ENCODE measurements around the gene WWOX.

Gene WWOX

DNA sequence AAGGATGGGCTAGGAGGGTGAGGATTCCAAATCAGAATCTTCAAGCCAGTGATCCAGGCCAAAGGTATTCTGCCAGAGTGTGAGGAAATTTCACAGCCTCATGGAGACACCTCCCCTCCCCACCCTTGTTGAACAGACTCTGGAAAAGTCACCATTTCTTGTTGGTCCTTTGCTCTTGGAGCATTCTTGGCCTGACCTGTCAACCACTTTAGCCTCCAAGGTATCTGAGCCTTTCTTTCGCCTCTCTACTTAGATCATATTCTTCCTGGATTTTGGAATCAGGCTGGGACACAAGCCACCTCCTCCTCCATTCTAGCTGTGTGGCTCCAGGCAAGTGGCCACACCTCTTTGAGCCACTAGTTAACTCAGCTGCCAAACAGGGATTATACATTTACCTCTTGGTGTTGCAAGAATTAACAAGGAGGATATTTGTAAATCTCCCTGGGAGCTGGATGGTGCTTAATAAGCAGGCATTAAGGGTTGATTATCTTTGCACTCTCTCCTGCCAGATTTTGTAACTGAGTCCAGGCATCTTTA lies 193.5 kb downstream of the WWOX start:
- H3K36me3 Mint-ChIP-seq (ENCODE audit: low read depth): no peaks in the 10 kb centered on the region
- no peak overlapping the region for H3K4me3 Mint-ChIP-seq
- H3K27ac Mint-ChIP-seq: no peak overlapping the region
- H3K4me1 Mint-ChIP-seq (ENCODE audit: low read depth): no peaks in the 10 kb centered on the region
- no peak for DNase-seq (ENCODE audit: low spot score)
- no peaks in the 10 kb centered on the region for H3K9me3 Mint-ChIP-seq
- H3K27me3 Mint-ChIP-seq (ENCODE audit: low read depth): no peaks in the 10 kb centered on the region

DNA sequence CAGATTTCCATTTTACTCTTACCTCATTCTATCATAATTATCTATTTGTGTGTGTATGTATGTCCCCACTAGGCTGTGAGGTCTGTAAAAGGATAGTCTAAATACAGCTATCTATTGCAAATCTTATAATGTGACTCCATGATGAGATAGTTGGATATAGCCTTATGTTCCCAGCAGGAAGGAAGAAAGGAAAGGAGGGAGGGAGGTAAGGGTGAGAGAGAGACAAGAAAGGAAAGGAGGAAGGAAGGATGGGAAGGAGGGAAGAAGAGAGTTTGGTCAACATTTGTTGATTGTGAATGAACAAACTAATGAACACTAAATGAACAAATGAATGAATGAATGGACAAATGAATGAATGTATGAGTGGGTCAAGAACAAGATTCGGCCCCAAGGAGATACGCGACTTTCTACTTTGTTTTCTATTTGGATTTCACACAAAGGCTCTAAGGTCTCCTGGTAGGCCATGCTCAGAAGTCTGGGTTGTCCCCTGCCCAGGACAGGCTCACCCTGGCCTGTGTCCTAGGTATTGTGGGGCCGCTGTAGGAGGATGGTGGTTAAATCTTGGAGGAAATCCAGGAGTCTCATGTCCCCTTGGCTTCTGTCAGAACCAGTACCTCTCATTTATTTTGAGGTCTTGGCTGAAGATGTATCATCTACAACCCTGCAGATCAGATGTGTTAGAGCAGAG lies 195.2 kb downstream of the WWOX start:
- H3K9me3 Mint-ChIP-seq: no peaks in the 10 kb centered on the region
- H3K27me3 Mint-ChIP-seq (ENCODE audit: low read depth): no peaks in the 10 kb centered on the region
- H3K4me3 Mint-ChIP-seq: no peak overlapping the region
- DNase-seq (ENCODE audit: low spot score): no peak
- H3K4me1 Mint-ChIP-seq (ENCODE audit: low read depth): no peaks in the 10 kb centered on the region
- no peak overlapping the region for H3K27ac Mint-ChIP-seq
- H3K36me3 Mint-ChIP-seq (ENCODE audit: low read depth): no peaks in the 10 kb centered on the region

DNA sequence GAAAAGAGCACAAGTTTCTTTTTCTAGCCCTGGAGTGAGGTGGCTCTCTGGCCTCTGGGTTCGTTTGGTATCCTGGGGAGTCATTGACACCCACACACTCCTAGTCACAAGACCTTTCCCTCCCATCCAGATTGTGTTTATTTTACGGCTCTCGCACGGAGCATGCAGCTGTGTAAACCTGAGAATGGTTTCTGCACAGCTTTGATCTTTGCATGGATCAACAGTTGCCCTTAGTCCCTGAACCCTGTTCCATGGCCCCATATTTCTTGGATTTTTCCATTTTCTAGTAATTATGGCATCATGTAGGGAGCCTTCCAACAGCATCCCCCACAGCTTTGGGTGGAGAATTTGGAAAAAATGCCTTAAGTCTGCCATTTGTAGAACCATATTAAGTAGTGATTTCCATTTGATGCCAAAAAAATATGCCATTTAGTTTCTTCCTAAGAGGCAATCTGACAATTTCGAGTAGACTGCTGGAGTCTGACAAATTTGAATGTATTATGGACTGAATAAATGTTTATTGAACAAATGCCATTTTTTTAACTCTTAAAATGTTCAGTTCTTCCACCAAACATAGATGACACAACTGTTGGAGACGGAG lies 197.7 kb downstream of the WWOX start:
- Mint-ChIP-seq H3K4me3 (no peak overlapping the region), H3K27me3 (ENCODE audit: low read depth) (no peaks in the 10 kb centered on the region), H3K27ac (no peak overlapping the region), H3K4me1 (ENCODE audit: low read depth) (no peaks in the 10 kb centered on the region), H3K9me3 (no peaks in the 10 kb centered on the region), H3K36me3 (ENCODE audit: low read depth) (no peaks in the 10 kb centered on the region)
- no peak for DNase-seq (ENCODE audit: low spot score)

DNA sequence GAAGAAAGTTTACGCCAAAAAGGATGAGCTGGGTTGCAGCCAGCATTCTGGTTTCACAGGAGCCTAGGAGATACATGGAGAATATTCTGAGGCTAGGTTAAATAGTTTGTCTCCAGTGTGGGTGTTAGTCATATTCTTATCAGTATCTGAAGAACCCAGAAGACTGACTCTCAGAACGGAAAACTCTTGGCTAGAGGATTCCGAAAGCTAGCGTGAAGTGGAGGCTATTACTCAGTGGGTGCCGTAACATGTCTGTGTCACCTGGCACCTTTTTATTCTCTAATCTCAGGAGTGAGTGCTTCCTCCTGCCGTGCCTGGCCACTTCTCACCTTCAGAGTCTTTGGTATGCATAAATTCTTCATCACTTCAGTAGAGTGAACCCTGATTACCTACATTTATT lies 199.5 kb downstream of the WWOX start:
- no peak overlapping the region for H3K27ac Mint-ChIP-seq
- no peaks in the 10 kb centered on the region for H3K36me3 Mint-ChIP-seq (ENCODE audit: low read depth)
- no peak for DNase-seq (ENCODE audit: low spot score)
- H3K27me3 Mint-ChIP-seq (ENCODE audit: low read depth): no peaks in the 10 kb centered on the region
- no peaks in the 10 kb centered on the region for H3K9me3 Mint-ChIP-seq
- H3K4me3 Mint-ChIP-seq: no peak overlapping the region
- H3K4me1 Mint-ChIP-seq (ENCODE audit: low read depth): no peaks in the 10 kb centered on the region

DNA sequence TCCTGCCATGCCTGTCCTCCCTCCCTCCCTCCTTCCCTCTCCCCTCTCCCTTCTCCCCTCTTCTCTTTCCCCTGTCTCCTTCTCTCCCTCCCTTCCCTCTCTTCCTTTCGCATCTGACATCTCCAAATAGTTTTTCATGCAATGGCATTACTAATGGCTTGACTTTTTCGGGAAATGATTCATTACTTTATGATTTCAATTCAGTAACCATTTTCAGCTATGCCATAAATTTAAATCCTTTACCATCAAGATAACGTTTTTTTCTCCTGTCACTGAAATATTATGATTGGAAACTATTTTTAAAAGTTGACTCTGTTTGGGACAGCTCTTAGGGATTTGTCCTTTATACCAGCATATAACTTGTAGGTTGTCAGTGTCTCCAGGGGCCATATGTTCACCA lies 201.0 kb downstream of the WWOX start:
- no peak for DNase-seq (ENCODE audit: low spot score)
- Mint-ChIP-seq H3K27ac (no peak overlapping the region), H3K27me3 (ENCODE audit: low read depth) (no peaks in the 10 kb centered on the region), H3K36me3 (ENCODE audit: low read depth) (no peaks in the 10 kb centered on the region), H3K4me1 (ENCODE audit: low read depth) (no peaks in the 10 kb centered on the region), H3K9me3 (no peaks in the 10 kb centered on the region), H3K4me3 (no peak overlapping the region)

DNA sequence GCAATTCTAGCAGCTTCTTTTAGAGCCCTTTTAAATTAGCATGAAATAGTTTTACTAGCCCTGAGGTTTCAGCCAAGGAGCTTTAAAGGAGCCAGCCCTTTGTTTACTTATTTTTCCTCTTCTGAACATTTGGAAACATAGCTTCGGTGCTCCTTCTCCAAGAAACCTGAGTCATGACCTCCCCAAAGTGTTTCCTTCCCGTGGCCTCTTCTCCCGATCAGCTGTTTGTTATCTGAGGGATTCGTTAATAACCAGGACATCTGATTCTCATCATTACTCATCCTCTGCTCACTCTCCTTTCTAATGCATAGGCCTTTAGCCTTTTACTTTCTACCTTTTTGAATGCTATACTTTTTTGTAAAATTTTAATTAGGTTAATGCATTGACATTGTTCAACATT lies 204.5 kb downstream of the WWOX start:
- H3K36me3 Mint-ChIP-seq (ENCODE audit: low read depth): no peaks in the 10 kb centered on the region
- H3K4me3 Mint-ChIP-seq: no peak overlapping the region
- peaks cover 2% of the 10 kb centered on the region for H3K27me3 Mint-ChIP-seq (ENCODE audit: low read depth)
- no peaks in the 10 kb centered on the region for H3K9me3 Mint-ChIP-seq
- no peak overlapping the region for H3K27ac Mint-ChIP-seq
- H3K4me1 Mint-ChIP-seq (ENCODE audit: low read depth): no peaks in the 10 kb centered on the region
- DNase-seq (ENCODE audit: low spot score): no peak

DNA sequence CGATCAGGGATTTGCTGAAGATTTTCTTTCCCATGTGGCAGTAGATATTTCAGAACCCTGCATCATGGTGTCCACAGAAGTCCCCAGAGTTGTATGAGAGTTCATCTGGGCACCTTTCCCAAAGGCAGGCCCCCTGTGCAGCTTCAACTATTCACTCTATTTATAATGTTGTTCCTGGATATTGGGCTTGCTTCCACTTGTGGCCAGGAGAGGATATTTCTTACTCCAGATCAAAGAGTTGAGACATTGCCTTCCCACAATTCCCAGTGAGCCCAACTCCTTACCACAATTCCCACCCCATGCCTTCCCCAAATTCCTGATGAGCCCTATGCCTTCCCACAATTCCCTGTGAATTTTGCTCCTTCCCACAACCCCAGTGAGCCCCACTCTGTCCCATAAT lies 206.9 kb downstream of the WWOX start:
- peaks cover 2% of the 10 kb centered on the region for H3K27me3 Mint-ChIP-seq (ENCODE audit: low read depth)
- DNase-seq (ENCODE audit: low spot score): no peak
- H3K9me3 Mint-ChIP-seq: no peaks in the 10 kb centered on the region
- H3K27ac Mint-ChIP-seq: no peak overlapping the region
- H3K4me3 Mint-ChIP-seq: no peak overlapping the region
- no peaks in the 10 kb centered on the region for H3K36me3 Mint-ChIP-seq (ENCODE audit: low read depth)
- H3K4me1 Mint-ChIP-seq (ENCODE audit: low read depth): peaks cover 3% of the 10 kb centered on the region

DNA sequence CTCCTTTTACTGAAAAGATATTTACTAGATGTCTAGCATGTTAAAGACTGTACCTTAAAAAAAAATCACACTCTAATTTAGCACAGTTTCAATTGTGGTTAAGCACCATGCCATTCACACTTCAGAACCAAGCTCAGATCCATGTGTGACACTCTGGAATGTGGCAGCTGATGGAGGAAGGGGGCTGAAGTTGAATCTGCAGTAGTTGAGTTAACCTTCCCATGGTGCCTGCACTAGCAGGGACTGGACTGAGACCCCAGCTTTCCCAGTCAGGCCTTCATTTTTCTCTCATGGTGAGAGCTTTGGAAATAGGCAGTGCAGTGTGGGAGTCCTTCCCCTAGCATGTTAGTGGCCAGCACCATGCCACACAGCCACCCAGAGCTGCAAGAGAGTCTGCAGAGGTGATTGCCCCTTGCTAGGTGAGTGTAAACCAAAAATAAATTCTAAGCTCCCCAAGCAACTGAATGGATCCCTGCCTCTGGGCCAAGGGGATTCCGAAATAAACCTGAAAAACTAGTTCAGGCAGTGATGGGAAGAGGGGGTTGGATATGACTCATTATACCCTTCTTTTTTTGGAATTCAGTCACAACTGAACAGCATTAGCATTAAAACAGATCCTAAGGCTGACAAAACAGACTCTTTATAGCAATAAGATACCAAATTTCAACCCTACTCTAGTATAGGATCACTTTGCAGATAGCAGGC lies 208.5 kb downstream of the WWOX start:
- Mint-ChIP-seq H3K36me3 (ENCODE audit: low read depth) (no peaks in the 10 kb centered on the region), H3K9me3 (no peaks in the 10 kb centered on the region), H3K4me3 (no peak overlapping the region), H3K4me1 (ENCODE audit: low read depth) (peaks cover 3% of the 10 kb centered on the region), H3K27ac (no peak overlapping the region), H3K27me3 (ENCODE audit: low read depth) (peaks cover 2% of the 10 kb centered on the region)
- no peak for DNase-seq (ENCODE audit: low spot score)

DNA sequence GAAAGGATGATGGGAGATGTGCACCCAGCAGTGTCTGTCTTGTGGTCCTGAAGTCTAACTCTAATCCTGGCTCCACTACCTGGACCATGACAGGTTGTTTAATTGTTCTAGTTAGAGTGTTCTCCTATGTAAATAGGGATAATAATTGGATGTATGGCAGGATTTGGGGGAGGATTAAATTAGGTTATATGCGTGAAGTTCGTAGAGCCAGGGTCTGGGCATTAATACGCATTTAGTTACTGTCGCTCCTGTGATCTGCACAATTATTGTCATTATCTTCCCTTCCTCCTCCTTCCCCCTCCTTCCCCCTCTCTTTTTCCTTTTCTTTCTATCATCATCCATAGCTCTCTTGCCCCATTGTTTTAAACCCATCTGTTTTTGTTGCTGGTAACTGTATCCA lies 210.3 kb downstream of the WWOX start:
- no peak for DNase-seq (ENCODE audit: low spot score)
- Mint-ChIP-seq H3K36me3 (ENCODE audit: low read depth) (no peaks in the 10 kb centered on the region), H3K27me3 (ENCODE audit: low read depth) (peaks cover 2% of the 10 kb centered on the region)

DNA sequence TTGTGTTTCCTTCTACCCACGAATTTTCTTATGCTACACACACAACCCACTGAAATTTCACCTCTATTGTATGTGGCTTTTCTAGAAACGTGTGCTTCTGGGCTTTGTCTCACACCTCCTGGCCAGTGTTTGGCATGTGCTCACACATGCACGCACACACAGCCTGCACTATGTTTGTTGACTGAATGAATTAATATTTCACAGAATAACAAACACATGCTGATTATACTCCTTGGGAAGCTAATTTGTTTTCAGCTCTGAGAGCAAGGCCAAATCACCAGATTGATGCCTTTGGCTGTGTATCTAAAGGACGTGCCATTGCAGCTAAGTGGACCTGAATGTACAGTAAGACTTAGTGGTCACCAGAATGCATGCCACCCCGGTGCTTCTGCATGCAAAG lies 210.7 kb downstream of the WWOX start:
- no peak overlapping the region for H3K27ac Mint-ChIP-seq

More for the DNA sequence above, 210.3 kb downstream of the WWOX start:
- Mint-ChIP-seq H3K27ac (no peak overlapping the region), H3K4me1 (ENCODE audit: low read depth) (peaks cover 3% of the 10 kb centered on the region), H3K9me3 (no peaks in the 10 kb centered on the region), H3K4me3 (no peak overlapping the region)

DNA sequence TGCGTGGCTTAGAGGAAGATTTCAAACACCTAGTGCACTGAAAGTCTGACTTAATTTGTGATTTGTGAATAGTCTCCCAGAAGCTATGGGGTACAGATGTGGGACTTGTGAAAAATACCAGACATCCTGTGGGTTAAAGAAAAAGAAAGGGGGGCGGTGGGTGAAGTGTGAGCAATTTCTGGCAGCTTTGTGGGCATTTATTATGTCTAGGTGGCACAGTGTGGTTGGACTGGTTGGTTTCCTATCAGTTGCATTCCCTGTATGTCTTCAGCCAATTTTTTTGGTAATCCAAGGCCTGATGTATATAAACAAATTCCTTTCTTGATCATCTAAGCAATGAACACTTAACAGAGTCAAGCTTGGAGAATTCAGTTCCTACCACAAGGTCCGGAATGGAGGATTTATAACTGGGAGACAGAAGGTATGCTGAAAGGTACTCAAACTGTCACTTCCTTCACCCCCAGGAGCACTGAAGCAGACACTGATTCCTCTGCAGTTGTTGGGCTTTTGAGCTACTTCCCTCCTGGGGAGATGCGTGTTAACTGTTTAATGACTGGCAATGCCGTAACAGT lies 211.6 kb downstream of the WWOX start:
- H3K27ac Mint-ChIP-seq: no peak overlapping the region
- DNase-seq (ENCODE audit: low spot score): no peak
- no peak overlapping the region for H3K4me3 Mint-ChIP-seq
- H3K9me3 Mint-ChIP-seq: no peaks in the 10 kb centered on the region
- no peaks in the 10 kb centered on the region for H3K36me3 Mint-ChIP-seq (ENCODE audit: low read depth)
- H3K27me3 Mint-ChIP-seq (ENCODE audit: low read depth): peaks cover 2% of the 10 kb centered on the region
- H3K4me1 Mint-ChIP-seq (ENCODE audit: low read depth): peaks cover 3% of the 10 kb centered on the region

More for the DNA sequence above, 210.7 kb downstream of the WWOX start:
- peaks cover 2% of the 10 kb centered on the region for H3K27me3 Mint-ChIP-seq (ENCODE audit: low read depth)
- H3K4me3 Mint-ChIP-seq: no peak overlapping the region
- peaks cover 3% of the 10 kb centered on the region for H3K4me1 Mint-ChIP-seq (ENCODE audit: low read depth)
- H3K9me3 Mint-ChIP-seq: no peaks in the 10 kb centered on the region
- H3K36me3 Mint-ChIP-seq (ENCODE audit: low read depth): no peaks in the 10 kb centered on the region
- DNase-seq (ENCODE audit: low spot score): no peak

DNA sequence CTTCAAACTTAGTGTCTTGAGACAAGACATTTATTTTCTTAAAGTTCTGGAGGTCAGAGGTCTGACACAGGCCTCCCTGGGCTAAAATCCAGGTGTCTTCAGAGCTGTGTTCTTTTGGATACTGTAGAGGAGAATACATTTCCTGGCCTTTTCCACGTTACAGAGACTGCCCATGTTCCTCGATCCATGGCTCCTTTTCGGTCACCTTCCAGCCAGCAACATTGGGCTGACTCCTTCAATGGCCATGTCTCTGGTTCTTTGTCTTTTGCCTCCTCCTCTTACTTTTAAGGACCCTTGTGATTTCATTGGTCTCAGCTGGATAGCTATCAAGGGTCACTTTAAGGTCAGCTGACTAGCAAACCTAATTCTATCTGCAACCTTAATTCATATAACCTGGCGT lies 212.4 kb downstream of the WWOX start:
- Mint-ChIP-seq H3K27me3 (ENCODE audit: low read depth) (peaks cover 2% of the 10 kb centered on the region), H3K9me3 (no peaks in the 10 kb centered on the region), H3K27ac (no peak overlapping the region), H3K4me1 (ENCODE audit: low read depth) (peaks cover 3% of the 10 kb centered on the region), H3K4me3 (no peak overlapping the region), H3K36me3 (ENCODE audit: low read depth) (no peaks in the 10 kb centered on the region)
- no peak for DNase-seq (ENCODE audit: low spot score)

DNA sequence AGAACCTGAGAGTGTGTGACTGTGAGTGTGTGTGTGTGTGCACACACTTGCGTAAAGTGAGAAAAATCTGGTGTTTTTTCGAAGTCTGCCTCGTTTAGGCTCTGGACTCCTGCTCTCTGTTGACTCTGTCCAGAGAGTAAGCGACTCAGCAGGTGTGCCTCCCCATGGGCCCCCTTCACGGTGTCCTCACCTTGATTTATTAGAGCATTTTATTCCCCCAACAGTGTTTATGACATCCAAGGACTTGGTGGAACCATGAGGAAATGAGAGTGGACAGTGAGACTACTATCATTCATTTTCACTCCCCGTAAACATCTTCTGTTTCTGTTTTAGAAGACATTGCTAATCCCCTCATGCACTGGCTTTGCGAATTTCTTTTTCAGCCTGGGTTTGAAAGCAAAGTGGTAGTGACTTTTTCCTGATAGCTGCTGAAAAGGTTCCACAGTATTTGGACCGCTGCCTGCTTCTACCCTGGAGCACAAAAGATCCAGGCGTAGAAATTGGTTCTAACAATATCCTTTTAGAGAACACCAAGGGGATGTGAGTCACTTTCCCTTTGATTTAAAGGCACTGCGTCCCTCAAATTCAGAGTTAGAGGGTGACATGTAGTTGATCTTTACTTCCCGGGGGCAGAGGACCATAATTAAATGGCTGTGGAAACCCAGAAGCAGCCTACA lies 218.2 kb downstream of the WWOX start:
- no peak overlapping the region for H3K27ac Mint-ChIP-seq

More for the DNA sequence above, 218.2 kb downstream of the WWOX start:
- H3K4me1 Mint-ChIP-seq (ENCODE audit: low read depth): no peaks in the 10 kb centered on the region
- no peak overlapping the region for H3K4me3 Mint-ChIP-seq
- peaks cover 3% of the 10 kb centered on the region for H3K27me3 Mint-ChIP-seq (ENCODE audit: low read depth)
- no peak for DNase-seq (ENCODE audit: low spot score)
- no peaks in the 10 kb centered on the region for H3K36me3 Mint-ChIP-seq (ENCODE audit: low read depth)
- no peaks in the 10 kb centered on the region for H3K9me3 Mint-ChIP-seq
